Lung (tissue), 12 donors: Measurements from ENCODE around the gene TBC1D21. TPM values are rescaled to one million over a fixed set of nuclear protein-coding genes. Genes with fewer than 3 reads are reported as not detected.

Source experiments
- ATAC-seq: fragments of 200-7000 bp; cut with Tn5 transposase; one replicate; pipeline ENCODE4 v1.9.1; 2020; ENCODE audit warnings: moderate number of reproducible peaks; ENCODE audit not compliant: insufficient read depth, low FRiP score
- DNase-seq, 3 donors: peaks; one replicate each; pipeline ENCODE4 v3.0.0-alpha.2; 2013 to 2017
- H3K27ac ChIP-seq, 2 donors: one replicate each; pipeline ENCODE4 v1.5.1; 2013; ENCODE audit warnings: mild to moderate bottlenecking in 2 of 2, moderate library complexity in 2 of 2, control low read depth in 1 of 2, inconsistent platforms in 1 of 2, low read depth in 1 of 2, low read length in 1 of 2
- H3K27me3 ChIP-seq, 3 donors: one replicate each; pipeline ENCODE4 v1.5.1; 2013; ENCODE audit warnings: low read length in 2 of 3; ENCODE audit not compliant: control insufficient read depth in 3 of 3, insufficient read depth in 3 of 3
- H3K36me3 ChIP-seq, 4 donors: one replicate each; pipeline ENCODE4 v1.5.1; 2013; ENCODE audit warnings: low read length in 4 of 4, mild to moderate bottlenecking in 1 of 4, moderate library complexity in 1 of 4; ENCODE audit not compliant: control insufficient read depth in 4 of 4, insufficient read depth in 4 of 4
- H3K4me1 ChIP-seq, 5 donors: one replicate each; pipeline ENCODE4 v1.5.1; 2013; ENCODE audit warnings: low read length in 5 of 5, mild to moderate bottlenecking in 2 of 5, moderate library complexity in 1 of 5; ENCODE audit not compliant: control insufficient read depth in 5 of 5, insufficient read depth in 5 of 5
- H3K4me3 ChIP-seq: one replicate; pipeline ENCODE4 v1.5.1; 2013; ENCODE audit warnings: mild to moderate bottlenecking, control low read depth, moderate library complexity
- H3K9ac ChIP-seq, 2 donors: one replicate each; pipeline ENCODE4 v1.5.1; 2013; ENCODE audit warnings: low read length in 2 of 2, control low read depth in 1 of 2; ENCODE audit not compliant: insufficient read depth in 1 of 2
- H3K9me3 ChIP-seq, 4 donors: one replicate each; pipeline ENCODE4 v1.5.1; 2013; ENCODE audit warnings: low read length in 3 of 4, mild to moderate bottlenecking in 1 of 4, moderate library complexity in 1 of 4; ENCODE audit not compliant: control insufficient read depth in 4 of 4, insufficient read depth in 3 of 4
- WGBS, 2 donors: extraction: QIAGEN DNeasy Blood & Tissue Kit; methylation state at CpG; one replicate each; pipeline ENCODE4 v1.1.7; 2013; 5-methylcytosine and 5-hydroxymethylcytosine counted together
- polyA plus RNA-seq, 2 donors: library from polyadenylated mRNA; stranded (reverse); fragments of 200-250 nt; gene quantifications; one replicate each; pipeline ENCODE4 v1.2.1, GENCODE V29; 2013
- total RNA-seq, 2 donors: library from RNA; depleted of rRNA in 1 of 2; stranded (reverse); fragments of >200 nt in 1 of 2; gene quantifications; one replicate each; pipeline ENCODE4 v1.2.1, GENCODE V29; 2014 to 2021
- TF ChIP-seq, protein P1 (sequence below): IDR thresholded peaks from 2 replicates; pipeline ENCODE4 v1.5.1; 2012; ENCODE audit warnings: mild to moderate bottlenecking; ENCODE audit errors: control extremely low read depth, extremely low read depth
- donor health status: control.
- donor health status: control.
- donor health status: Bipolar disorder and iron deficiency.
- donor health status: healthy.
- donor health status: DM: yes; HTN: yes; CAD: no.

Gene TBC1D21
- total and polyA plus RNA-seq, 4 donors, result not detected

DNA sequence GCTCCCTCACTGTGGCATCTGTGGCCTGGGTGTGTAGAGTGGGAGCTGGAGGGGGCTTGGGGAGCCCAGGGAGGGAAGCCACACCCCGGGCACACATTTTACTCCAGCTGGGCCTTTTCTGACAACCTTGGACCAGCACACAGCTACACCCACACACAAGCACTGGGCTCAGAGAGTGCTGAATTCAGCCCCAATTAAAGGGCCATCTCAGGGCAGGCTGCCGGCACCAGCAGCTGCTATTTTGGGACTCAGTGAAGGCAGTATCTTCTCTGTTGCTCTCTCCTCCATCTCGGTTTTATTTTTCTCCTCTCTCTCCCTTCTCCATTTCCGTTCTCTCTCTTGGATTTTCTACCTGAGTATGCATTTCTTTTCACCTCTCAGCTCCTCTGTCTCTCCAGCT is 19.1 kb upstream of the TBC1D21 start:
- WGBS, 2 donors, result 61 to 73% methylated on average over 4 of the region's 4 CpGs
- peaks cover 0 to 9% (median 0%) of the 10 kb centered on the region in 4 donors for H3K9me3 ChIP-seq
- ATAC-seq, result no peak

DNA sequence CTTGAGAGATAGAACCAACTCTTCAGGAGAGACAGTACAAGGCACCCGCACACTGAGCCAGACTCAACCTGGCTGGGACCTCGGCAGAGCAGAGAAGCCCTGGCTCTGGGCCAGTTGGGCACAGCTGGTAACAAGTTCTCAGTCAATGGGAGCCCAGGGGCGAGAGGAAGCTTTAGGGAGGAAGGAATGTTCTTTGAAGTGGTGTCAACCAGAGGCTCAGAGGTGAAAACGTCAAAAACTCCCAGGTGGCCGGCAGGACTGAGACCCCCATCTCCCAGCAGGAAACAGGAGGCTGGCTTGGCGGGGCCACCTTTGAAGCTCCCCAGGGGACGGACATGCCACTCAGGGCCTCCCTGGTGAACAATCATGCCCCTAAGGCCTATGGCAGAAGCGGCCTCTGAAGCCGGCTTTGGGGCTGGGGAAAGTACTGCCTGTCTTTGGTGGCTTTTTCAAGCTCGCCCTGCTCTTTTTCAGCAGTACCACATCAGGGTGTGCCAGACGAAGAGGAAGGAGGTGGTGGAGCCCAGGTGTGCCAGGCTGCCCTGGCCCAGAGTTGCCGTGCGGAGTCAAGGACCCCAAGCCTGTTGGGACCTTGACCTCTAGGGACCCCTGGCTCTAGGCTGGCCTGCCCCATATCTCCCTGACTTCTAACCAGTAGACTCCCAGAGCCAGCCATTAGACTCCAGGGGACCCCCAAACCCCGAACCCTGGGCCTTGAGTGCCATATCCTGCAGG is 16.7 kb upstream of the TBC1D21 start:
- Histone ChIP-seq H3K9ac (no peak overlapping the region), H3K27me3 (peaks cover 0 to 2% (median 0%) of the 10 kb centered on the region in 3 donors), H3K9me3 (peaks cover 0 to 9% (median 0%) of the 10 kb centered on the region in 4 donors), H3K4me3 (no peak overlapping the region), H3K4me1 (no peaks in the 10 kb centered on the region), H3K27ac (no peak overlapping the region), H3K36me3 (no peaks in the 10 kb centered on the region)
- ATAC-seq, result no peak
- TF ChIP-seq, protein P1, sequence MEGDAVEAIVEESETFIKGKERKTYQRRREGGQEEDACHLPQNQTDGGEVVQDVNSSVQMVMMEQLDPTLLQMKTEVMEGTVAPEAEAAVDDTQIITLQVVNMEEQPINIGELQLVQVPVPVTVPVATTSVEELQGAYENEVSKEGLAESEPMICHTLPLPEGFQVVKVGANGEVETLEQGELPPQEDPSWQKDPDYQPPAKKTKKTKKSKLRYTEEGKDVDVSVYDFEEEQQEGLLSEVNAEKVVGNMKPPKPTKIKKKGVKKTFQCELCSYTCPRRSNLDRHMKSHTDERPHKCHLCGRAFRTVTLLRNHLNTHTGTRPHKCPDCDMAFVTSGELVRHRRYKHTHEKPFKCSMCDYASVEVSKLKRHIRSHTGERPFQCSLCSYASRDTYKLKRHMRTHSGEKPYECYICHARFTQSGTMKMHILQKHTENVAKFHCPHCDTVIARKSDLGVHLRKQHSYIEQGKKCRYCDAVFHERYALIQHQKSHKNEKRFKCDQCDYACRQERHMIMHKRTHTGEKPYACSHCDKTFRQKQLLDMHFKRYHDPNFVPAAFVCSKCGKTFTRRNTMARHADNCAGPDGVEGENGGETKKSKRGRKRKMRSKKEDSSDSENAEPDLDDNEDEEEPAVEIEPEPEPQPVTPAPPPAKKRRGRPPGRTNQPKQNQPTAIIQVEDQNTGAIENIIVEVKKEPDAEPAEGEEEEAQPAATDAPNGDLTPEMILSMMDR, result no peak
- peak in 1 of 3 donors; percentile 4 for DNase-seq
- WGBS, 2 donors, result 50 to 54% methylated on average over 14 of the region's 14 CpGs

More for the DNA sequence above, 19.1 kb upstream of the TBC1D21 start:
- DNase-seq, result no peak
- no peaks in the 10 kb centered on the region for H3K27me3 ChIP-seq
- no peaks in the 10 kb centered on the region for H3K4me1 ChIP-seq
- no peaks in the 10 kb centered on the region for H3K36me3 ChIP-seq
- TF ChIP-seq, protein P1, result no peak
- H3K4me3 ChIP-seq, result no peak overlapping the region
- H3K9ac ChIP-seq, result no peak overlapping the region
- no peak overlapping the region for H3K27ac ChIP-seq

DNA sequence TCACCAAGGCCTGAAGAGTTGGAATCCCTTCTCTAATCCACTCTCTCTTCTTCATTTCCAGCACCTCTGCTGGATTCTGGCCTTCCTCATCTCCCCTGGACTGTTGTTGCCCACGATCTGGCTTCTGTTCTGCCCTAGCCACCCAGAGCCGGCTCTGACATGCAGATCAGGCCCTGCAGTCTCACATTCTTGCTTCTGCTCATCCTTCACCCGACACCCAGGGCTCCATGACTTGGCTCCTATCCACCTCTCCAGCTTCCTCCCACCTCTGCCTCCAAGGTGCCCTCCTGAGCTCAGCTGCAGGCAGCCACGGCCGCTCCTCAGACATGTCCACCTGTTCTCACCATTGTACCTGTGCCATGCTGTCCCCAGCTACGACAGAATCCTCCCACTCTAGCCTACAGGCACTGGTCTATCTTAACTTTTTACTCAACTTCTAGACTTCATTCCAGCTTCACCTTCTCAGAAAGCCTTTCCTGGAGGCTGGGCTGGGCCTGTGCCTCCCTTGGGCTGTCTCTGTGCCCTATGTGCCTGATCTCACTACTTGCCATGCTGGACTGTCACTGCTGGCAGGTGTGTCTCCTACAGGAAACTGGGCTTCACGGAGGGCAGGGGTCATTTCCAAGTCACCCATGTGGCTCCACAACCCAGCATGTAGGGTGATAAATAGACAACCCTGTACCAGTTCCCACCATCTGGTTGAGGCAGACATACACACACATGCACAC is 16.0 kb upstream of the TBC1D21 start:
- H3K4me3 ChIP-seq, result no peak overlapping the region
- ATAC-seq (no peak), DNase-seq (no peak)
- TF ChIP-seq, protein P1, result no peak
- H3K27ac ChIP-seq, result no peak overlapping the region
- peaks cover 0 to 3% (median 2%) of the 10 kb centered on the region in 3 donors for H3K27me3 ChIP-seq
- WGBS, 2 donors, result 69 to 84% methylated on average over 7 of the region's 7 CpGs
- peaks cover 0 to 9% (median 0%) of the 10 kb centered on the region in 4 donors for H3K9me3 ChIP-seq
- H3K4me1 ChIP-seq, result no peaks in the 10 kb centered on the region
- H3K9ac ChIP-seq, result no peak overlapping the region
- H3K36me3 ChIP-seq, result no peaks in the 10 kb centered on the region
